Measurements from ENCODE around the gene CCDC13.

CCDC13 gene

GRCh38 chr3:42736531-42736930 lies 36.5 kb downstream of the CCDC13 start:
- TF ChIP-seq OSR1 (CRISPR knock-in tag; IDR thresholded peaks at IDR 0.05), result no peak
- TF ChIP-seq ZNF565 (CRISPR knock-in tag; conservative IDR thresholded peaks at IDR 0.05; ENCODE audit: low read depth), result no peak
- no peak for TF ChIP-seq ESRRG (CRISPR knock-in tag; IDR thresholded peaks at IDR 0.05)
- no peak for TF ChIP-seq ZC3H10 (CRISPR knock-in tag; IDR thresholded peaks at IDR 0.05)
- TF ChIP-seq SNAI2 (CRISPR knock-in tag; IDR thresholded peaks at IDR 0.05), result no peak
- ATAC-seq, result no peak

DNA sequence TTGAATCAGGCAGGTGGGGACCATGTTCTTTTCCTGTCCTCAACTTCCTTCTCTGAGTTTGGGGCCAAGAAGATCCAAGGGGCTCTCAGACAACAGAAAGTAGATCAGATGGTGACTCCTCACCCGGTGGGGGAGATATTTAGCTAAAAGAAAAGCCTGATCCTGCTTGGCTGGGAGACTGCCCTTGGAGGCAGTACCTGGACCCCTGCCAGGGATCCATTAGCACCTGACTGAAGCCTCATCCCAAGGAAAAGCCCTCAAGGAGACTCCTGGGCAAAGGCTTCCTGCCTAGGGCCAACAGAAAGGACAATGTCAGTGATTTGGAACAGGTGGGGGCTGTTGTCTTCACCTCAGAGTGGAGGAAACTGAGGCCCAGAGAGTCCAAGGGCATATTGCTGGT lies 37.0 kb downstream of the CCDC13 start:
- TF ChIP-seq, protein P1, sequence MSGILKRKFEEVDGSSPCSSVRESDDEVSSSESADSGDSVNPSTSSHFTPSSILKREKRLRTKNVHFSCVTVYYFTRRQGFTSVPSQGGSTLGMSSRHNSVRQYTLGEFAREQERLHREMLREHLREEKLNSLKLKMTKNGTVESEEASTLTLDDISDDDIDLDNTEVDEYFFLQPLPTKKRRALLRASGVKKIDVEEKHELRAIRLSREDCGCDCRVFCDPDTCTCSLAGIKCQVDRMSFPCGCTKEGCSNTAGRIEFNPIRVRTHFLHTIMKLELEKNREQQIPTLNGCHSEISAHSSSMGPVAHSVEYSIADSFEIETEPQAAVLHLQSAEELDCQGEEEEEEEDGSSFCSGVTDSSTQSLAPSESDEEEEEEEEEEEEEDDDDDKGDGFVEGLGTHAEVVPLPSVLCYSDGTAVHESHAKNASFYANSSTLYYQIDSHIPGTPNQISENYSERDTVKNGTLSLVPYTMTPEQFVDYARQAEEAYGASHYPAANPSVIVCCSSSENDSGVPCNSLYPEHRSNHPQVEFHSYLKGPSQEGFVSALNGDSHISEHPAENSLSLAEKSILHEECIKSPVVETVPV (CRISPR knock-in tag; IDR thresholded peaks at IDR 0.05), result no peak
- TF ChIP-seq OSR1 (CRISPR knock-in tag; IDR thresholded peaks at IDR 0.05), result no peak
- no peak for TF ChIP-seq ZFP3 (CRISPR knock-in tag; IDR thresholded peaks at IDR 0.05)
- no peak for TF ChIP-seq ZNF8 (CRISPR knock-in tag; IDR thresholded peaks at IDR 0.05)
- TF ChIP-seq, protein P2, sequence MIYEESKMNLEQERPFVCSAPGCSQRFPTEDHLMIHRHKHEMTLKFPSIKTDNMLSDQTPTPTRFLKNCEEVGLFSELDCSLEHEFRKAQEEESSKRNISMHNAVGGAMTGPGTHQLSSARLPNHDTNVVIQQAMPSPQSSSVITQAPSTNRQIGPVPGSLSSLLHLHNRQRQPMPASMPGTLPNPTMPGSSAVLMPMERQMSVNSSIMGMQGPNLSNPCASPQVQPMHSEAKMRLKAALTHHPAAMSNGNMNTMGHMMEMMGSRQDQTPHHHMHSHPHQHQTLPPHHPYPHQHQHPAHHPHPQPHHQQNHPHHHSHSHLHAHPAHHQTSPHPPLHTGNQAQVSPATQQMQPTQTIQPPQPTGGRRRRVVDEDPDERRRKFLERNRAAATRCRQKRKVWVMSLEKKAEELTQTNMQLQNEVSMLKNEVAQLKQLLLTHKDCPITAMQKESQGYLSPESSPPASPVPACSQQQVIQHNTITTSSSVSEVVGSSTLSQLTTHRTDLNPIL (CRISPR knock-in tag; IDR thresholded peaks at IDR 0.05; ENCODE audit: low read depth), result no peak
- no peak for TF ChIP-seq CSDC2 (CRISPR knock-in tag; IDR thresholded peaks at IDR 0.05)
- no peak for TF ChIP-seq RARB (CRISPR knock-in tag; IDR thresholded peaks at IDR 0.05)
- TF ChIP-seq ZNF565 (CRISPR knock-in tag; conservative IDR thresholded peaks at IDR 0.05; ENCODE audit: low read depth), result no peak
- no peak for TF ChIP-seq ZC3H10 (CRISPR knock-in tag; IDR thresholded peaks at IDR 0.05)
- no peak for TF ChIP-seq ISL1 (CRISPR knock-in tag; IDR thresholded peaks at IDR 0.05)
- no peak for TF ChIP-seq ESRRG (CRISPR knock-in tag; IDR thresholded peaks at IDR 0.05)
- TF ChIP-seq ZNF70 (CRISPR knock-in tag; IDR thresholded peaks at IDR 0.05), result no peak
- ATAC-seq, result no peak

DNA sequence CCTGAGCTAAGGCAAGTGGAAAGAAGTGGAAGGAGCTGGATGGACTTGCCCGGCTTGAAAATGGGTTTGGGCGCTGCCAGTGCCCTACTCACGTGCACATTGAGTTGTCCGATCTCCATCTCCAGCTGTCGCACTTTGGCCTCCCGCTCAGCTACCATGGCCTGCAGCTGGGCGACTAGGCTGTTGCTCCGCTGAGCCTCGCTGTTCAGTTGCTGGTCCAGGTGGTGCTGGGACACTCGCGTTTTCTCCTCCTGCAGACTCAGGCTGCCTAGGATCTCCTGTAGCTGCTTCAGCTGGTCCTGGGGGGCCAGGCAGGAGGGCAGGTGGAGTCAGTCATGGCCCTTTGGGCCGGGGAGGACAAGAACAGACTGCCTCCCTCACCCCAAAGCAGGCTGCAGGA lies 37.4 kb downstream of the CCDC13 start:
- ATAC-seq, result no peak
- TF ChIP-seq ZNF70 (CRISPR knock-in tag; IDR thresholded peaks at IDR 0.05), result no peak
- no peak for TF ChIP-seq ESRRG (CRISPR knock-in tag; IDR thresholded peaks at IDR 0.05)
- TF ChIP-seq RARB (CRISPR knock-in tag; IDR thresholded peaks at IDR 0.05), result no peak
- TF ChIP-seq BACH2 (CRISPR knock-in tag; IDR thresholded peaks at IDR 0.05; ENCODE audit: borderline replicate concordance), result no peak
- no peak for TF ChIP-seq GLIS3 (CRISPR knock-in tag; IDR thresholded peaks at IDR 0.05)
- no peak for TF ChIP-seq SNAI2 (CRISPR knock-in tag; IDR thresholded peaks at IDR 0.05)
- TF ChIP-seq POU6F1 (CRISPR knock-in tag; IDR thresholded peaks at IDR 0.05; ENCODE audit: borderline replicate concordance, low read depth), result no peak

DNA sequence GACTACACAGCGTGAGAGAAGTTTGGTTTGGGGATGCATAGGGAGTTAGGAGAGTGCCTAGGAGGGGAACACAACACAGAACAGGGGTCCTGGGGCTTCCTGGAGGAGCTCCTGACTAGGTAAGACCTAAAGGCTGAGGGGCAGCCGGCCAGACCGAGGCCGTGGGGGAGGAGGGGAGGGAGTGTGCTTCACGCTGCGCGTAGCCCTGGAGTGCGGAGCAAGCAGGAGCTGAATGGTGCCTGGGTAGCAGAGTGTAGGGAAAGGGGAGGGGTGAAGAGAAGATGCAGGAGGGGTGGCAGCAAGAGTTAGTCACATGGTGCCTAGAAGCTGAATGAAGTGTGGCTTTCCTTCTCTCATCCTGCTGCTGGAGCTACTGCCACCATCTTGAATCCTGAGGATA lies 38.0 kb downstream of the CCDC13 start:
- no peak for ATAC-seq
- TF ChIP-seq ZNF70 (CRISPR knock-in tag; IDR thresholded peaks at IDR 0.05) (no peak), ZFP3 (CRISPR knock-in tag; IDR thresholded peaks at IDR 0.05) (no peak)

DNA sequence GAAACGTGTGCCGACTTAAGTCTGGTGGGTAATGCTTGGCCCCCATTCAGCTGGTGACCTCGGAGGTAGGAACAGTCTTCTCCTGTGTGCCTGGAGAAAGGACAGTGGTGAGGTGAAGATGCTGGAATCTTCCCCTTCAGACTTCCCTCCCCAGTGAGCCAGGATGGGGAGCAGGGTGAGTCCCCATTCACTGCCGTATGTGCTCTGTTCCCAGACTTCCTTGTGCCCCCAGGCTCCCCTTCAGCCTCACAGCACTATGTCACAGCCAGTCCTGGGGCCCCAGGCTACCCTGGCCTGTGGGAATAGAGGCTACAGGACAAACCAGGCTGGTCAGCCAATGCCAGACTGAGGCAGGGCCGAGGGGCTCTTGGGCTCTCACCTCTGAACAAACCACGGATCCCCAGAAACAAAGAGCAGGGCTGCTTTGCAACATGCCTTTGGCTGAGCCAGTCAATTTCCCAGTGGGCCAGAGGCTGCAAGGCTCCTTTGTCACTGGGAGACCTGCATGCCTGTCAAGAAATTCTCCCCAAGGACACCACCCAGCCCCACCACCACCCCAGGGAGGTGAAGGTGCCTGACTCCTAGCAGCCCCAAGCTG lies 38.7 kb downstream of the CCDC13 start:
- TF ChIP-seq POU6F1 (CRISPR knock-in tag; IDR thresholded peaks at IDR 0.05; ENCODE audit: borderline replicate concordance, low read depth), result no peak
- TF ChIP-seq, protein P3, sequence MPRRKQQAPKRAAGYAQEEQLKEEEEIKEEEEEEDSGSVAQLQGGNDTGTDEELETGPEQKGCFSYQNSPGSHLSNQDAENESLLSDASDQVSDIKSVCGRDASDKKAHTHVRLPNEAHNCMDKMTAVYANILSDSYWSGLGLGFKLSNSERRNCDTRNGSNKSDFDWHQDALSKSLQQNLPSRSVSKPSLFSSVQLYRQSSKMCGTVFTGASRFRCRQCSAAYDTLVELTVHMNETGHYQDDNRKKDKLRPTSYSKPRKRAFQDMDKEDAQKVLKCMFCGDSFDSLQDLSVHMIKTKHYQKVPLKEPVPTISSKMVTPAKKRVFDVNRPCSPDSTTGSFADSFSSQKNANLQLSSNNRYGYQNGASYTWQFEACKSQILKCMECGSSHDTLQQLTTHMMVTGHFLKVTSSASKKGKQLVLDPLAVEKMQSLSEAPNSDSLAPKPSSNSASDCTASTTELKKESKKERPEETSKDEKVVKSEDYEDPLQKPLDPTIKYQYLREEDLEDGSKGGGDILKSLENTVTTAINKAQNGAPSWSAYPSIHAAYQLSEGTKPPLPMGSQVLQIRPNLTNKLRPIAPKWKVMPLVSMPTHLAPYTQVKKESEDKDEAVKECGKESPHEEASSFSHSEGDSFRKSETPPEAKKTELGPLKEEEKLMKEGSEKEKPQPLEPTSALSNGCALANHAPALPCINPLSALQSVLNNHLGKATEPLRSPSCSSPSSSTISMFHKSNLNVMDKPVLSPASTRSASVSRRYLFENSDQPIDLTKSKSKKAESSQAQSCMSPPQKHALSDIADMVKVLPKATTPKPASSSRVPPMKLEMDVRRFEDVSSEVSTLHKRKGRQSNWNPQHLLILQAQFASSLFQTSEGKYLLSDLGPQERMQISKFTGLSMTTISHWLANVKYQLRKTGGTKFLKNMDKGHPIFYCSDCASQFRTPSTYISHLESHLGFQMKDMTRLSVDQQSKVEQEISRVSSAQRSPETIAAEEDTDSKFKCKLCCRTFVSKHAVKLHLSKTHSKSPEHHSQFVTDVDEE (CRISPR knock-in tag; IDR thresholded peaks at IDR 0.05), result no peak
- TF ChIP-seq GLIS3 (CRISPR knock-in tag; IDR thresholded peaks at IDR 0.05), result no peak
- TF ChIP-seq, protein P2 (CRISPR knock-in tag; IDR thresholded peaks at IDR 0.05; ENCODE audit: low read depth), result no peak
- TF ChIP-seq ZNF565 (CRISPR knock-in tag; conservative IDR thresholded peaks at IDR 0.05; ENCODE audit: low read depth), result no peak
- TF ChIP-seq BACH2 (CRISPR knock-in tag; IDR thresholded peaks at IDR 0.05; ENCODE audit: borderline replicate concordance), result no peak
- TF ChIP-seq SNAI2 (CRISPR knock-in tag; IDR thresholded peaks at IDR 0.05), result no peak
- TF ChIP-seq RARB (CRISPR knock-in tag; IDR thresholded peaks at IDR 0.05), result no peak
- TF ChIP-seq ZFP3 (CRISPR knock-in tag; IDR thresholded peaks at IDR 0.05), result no peak
- no peak for TF ChIP-seq TOX (CRISPR knock-in tag; IDR thresholded peaks at IDR 0.05; ENCODE audit: borderline replicate concordance)
- TF ChIP-seq ESRRG (CRISPR knock-in tag; IDR thresholded peaks at IDR 0.05), result no peak
- no peak for TF ChIP-seq ZNF70 (CRISPR knock-in tag; IDR thresholded peaks at IDR 0.05)
- TF ChIP-seq ZC3H10 (CRISPR knock-in tag; IDR thresholded peaks at IDR 0.05), result no peak
- TF ChIP-seq, protein P1 (CRISPR knock-in tag; IDR thresholded peaks at IDR 0.05), result no peak
- no peak for TF ChIP-seq ZFP30 (CRISPR knock-in tag; IDR thresholded peaks at IDR 0.05)
- no peak for ATAC-seq
